Body of pancreas (tissue), 4 donors: ENCODE measurements around the gene CDC25B.

Experiments
- POLR2A ChIP-seq, 3 donors: fragments of 450-650 bp; IDR thresholded peaks; one replicate each; pipeline ENCODE4 v1.6.1; 2016; ENCODE audit warnings: antibody characterized with exemption in 3 of 3, mild to moderate bottlenecking in 2 of 3
- TF ChIP-seq, protein P1 (sequence below), 7 experiments: fragments of 450-650 bp in 4 of 7; fragments of 200-600 bp in 3 of 7; sonication (generic) in 3 of 7; IDR thresholded peaks; one replicate each; pipeline ENCODE4 v1.5.1; 2016 to 2019; ENCODE audit warnings: antibody characterized with exemption in 7 of 7

DNA sequence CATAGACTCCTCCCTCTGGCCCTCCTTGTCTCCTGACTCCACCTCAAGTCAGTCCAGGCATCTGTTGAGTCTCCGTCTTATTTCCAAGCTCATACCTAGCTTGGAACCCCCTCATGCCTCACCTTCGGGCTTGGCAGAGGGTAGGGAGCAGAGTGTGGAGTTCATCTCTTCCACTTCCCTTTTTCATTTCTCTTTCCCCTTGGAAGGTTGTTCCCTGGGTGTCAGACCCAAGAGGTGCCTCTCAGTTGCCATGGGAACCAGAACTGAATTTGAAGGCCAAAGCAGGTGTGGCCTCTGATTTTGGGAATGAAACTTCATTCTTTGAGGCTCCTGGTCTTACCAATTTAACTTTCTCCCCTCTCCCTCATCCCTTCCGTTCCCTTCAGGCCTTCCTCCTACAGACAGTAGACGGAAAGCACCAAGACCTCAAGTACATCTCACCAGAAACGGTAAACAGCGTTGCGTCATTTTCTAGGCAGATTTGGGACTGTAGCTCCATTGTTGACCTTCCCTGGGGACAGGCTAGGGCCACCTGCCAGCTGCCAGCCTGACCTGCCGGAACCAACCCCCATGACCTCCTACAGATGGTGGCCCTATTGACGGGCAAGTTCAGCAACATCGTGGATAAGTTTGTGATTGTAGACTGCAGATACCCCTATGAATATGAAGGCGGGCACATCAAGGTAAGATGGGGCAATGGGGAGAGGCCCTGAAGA lies 6.6 kb downstream of the CDC25B start:
- TF ChIP-seq, protein P1, sequence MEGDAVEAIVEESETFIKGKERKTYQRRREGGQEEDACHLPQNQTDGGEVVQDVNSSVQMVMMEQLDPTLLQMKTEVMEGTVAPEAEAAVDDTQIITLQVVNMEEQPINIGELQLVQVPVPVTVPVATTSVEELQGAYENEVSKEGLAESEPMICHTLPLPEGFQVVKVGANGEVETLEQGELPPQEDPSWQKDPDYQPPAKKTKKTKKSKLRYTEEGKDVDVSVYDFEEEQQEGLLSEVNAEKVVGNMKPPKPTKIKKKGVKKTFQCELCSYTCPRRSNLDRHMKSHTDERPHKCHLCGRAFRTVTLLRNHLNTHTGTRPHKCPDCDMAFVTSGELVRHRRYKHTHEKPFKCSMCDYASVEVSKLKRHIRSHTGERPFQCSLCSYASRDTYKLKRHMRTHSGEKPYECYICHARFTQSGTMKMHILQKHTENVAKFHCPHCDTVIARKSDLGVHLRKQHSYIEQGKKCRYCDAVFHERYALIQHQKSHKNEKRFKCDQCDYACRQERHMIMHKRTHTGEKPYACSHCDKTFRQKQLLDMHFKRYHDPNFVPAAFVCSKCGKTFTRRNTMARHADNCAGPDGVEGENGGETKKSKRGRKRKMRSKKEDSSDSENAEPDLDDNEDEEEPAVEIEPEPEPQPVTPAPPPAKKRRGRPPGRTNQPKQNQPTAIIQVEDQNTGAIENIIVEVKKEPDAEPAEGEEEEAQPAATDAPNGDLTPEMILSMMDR (IDR thresholded peaks at IDR 0.05) = no peak
- no peak for TF ChIP-seq POLR2A (IDR thresholded peaks at IDR 0.05)
